MM.1S (cell line): ENCODE results near the gene GFOD1.
A peak's percentile ranks its signal among the peaks of the same experiment; 100 is the strongest.

Experiments used
- DNase-seq: peaks from one replicate; pipeline ENCODE4 v3.0.0-alpha.2; 2015
- H2AFZ ChIP-seq: fragments of 300-600 bp; sonication (generic); 2 replicates; pipeline ENCODE4 v1.6.0; 2016; ENCODE audit warnings: antibody characterized with exemption, low read length
- H3F3A ChIP-seq: fragments of 300-600 bp; sonication (generic); 2 replicates; pipeline ENCODE4 v1.6.1; 2016; ENCODE audit warnings: mild to moderate bottlenecking, antibody characterized with exemption, low read length, moderate library complexity, mixed read lengths; ENCODE audit not compliant: insufficient read depth
- H3K27ac ChIP-seq: fragments of 300-600 bp; sonication (generic); 2 replicates; pipeline ENCODE4 v1.5.1; 2016; ENCODE audit warnings: mild to moderate bottlenecking, low read length
- H3K27me3 ChIP-seq: fragments of 300-600 bp; sonication (generic); replicated peaks from 2 replicates; pipeline ENCODE4 v1.6.0; 2016; ENCODE audit warnings: low read length; ENCODE audit not compliant: insufficient read depth
- H3K36me3 ChIP-seq: fragments of 300-600 bp; sonication (generic); replicated peaks from 2 replicates; pipeline ENCODE4 v1.6.1; 2016; ENCODE audit warnings: mild to moderate bottlenecking, low read length, mixed read lengths; ENCODE audit not compliant: insufficient read depth
- H3K4me1 ChIP-seq: fragments of 300-600 bp; sonication (generic); 2 replicates; pipeline ENCODE4 v1.6.1; 2016; ENCODE audit warnings: low read length, mixed read lengths
- H3K4me2 ChIP-seq: fragments of 300-600 bp; sonication (generic); 2 replicates; pipeline ENCODE4 v1.6.0; 2016; ENCODE audit warnings: low read depth, low read length
- H3K4me3 ChIP-seq: fragments of 300-600 bp; sonication (generic); 2 replicates; pipeline ENCODE4 v1.5.1; 2016; ENCODE audit warnings: low read length, mixed read lengths
- H3K79me2 ChIP-seq: fragments of 300-600 bp; sonication (generic); 2 replicates; pipeline ENCODE4 v1.6.1; 2016; ENCODE audit warnings: mixed run types, low read length, mixed read lengths
- H3K9ac ChIP-seq: fragments of 300-600 bp; sonication (generic); 2 replicates; pipeline ENCODE4 v1.6.1; 2016; ENCODE audit warnings: low read length, mixed read lengths
- H3K9me2 ChIP-seq: fragments of 300-600 bp; sonication (generic); replicated peaks from 2 replicates; pipeline ENCODE4 v1.6.1; 2016; ENCODE audit warnings: mild to moderate bottlenecking, low read length, mixed read lengths; ENCODE audit not compliant: insufficient read depth
- H3K9me3 ChIP-seq: fragments of 300-600 bp; sonication (generic); replicated peaks from 2 replicates; pipeline ENCODE4 v1.6.1; 2016; ENCODE audit warnings: mild to moderate bottlenecking, low read length, mixed read lengths; ENCODE audit not compliant: insufficient read depth
- H4K20me1 ChIP-seq: fragments of 300-600 bp; sonication (generic); 2 replicates; pipeline ENCODE4 v1.6.1; 2016; ENCODE audit warnings: mild to moderate bottlenecking, low read length, moderate library complexity, mixed read lengths; ENCODE audit not compliant: insufficient read depth
- CTCF ChIP-seq: fragments of 300-600 bp; sonication (generic); IDR thresholded peaks from 2 replicates; pipeline ENCODE4 v1.5.1; 2016; ENCODE audit warnings: antibody characterized with exemption, low read length, mixed read lengths
- EZH2 ChIP-seq: fragments of 300-600 bp; sonication (generic); optimal IDR thresholded peaks from 2 replicates; pipeline ENCODE3; 2017; ENCODE audit warnings: low read depth, mild to moderate bottlenecking, antibody characterized with exemption, low read length, mixed read lengths
- EZH2phosphoT487 ChIP-seq: fragments of 300-600 bp; sonication (generic); IDR thresholded peaks from 2 replicates; pipeline ENCODE4 v1.6.1; 2018; ENCODE audit warnings: antibody characterized with exemption, low read length

Gene GFOD1

GRCh38 chr6:13528232-13528631, 40.8 kb upstream of the GFOD1 start:
- H3K27me3 ChIP-seq = no peaks in the 10 kb centered on the region
- H3K79me2 ChIP-seq = no peaks in the 10 kb centered on the region
- H3F3A ChIP-seq = peaks cover 26% of the 10 kb centered on the region
- H3K27ac ChIP-seq = no peak overlapping the region
- H3K4me2 ChIP-seq = no peak overlapping the region
- no peak overlapping the region for H3K4me3 ChIP-seq
- H3K36me3 ChIP-seq = no peaks in the 10 kb centered on the region
- TF ChIP-seq EZH2 (no peak), CTCF (no peak), EZH2phosphoT487 (no peak)
- H4K20me1 ChIP-seq = no peaks in the 10 kb centered on the region
- no peak overlapping the region for H2AFZ ChIP-seq
- no peaks in the 10 kb centered on the region for H3K9me2 ChIP-seq
- no peak for DNase-seq
- no peaks in the 10 kb centered on the region for H3K9me3 ChIP-seq
- H3K9ac ChIP-seq = no peak overlapping the region
- H3K4me1 ChIP-seq = peaks cover 53% of the 10 kb centered on the region

- H3K79me2 ChIP-seq = no peaks in the 10 kb centered on the region
- 0 out of 2 replicates have a peak overlapping the region, but pooled peaks have one; percentile 11 for H3K4me2 ChIP-seq
These were observed 40.3 kb upstream of the GFOD1 start for GRCh38 chr6:13527671-13528056.

GRCh38 chr6:13526727-13527670, 39.6 kb upstream of the GFOD1 start:
- peak overlapping the region; percentile 22; the same call in 1 of the 2 replicates for H3K4me3 ChIP-seq
- no peaks in the 10 kb centered on the region for H3K36me3 ChIP-seq
- peak overlapping the region; percentile 53 for H3K9ac ChIP-seq
- H3K27me3 ChIP-seq = no peaks in the 10 kb centered on the region
- H3F3A ChIP-seq = peaks cover 23% of the 10 kb centered on the region
- DNase-seq = peak; percentile 92
- H4K20me1 ChIP-seq = no peaks in the 10 kb centered on the region
- no peaks in the 10 kb centered on the region for H3K9me3 ChIP-seq
- peaks cover 41% of the 10 kb centered on the region for H3K4me1 ChIP-seq
- peak overlapping the region; percentile 74 for H2AFZ ChIP-seq
- H3K79me2 ChIP-seq = no peaks in the 10 kb centered on the region
- no peak for TF ChIP-seq EZH2
- TF ChIP-seq EZH2phosphoT487 = no peak
- TF ChIP-seq CTCF = peak; percentile 30
- H3K4me2 ChIP-seq = peak overlapping the region; percentile 70
- H3K27ac ChIP-seq = peak overlapping the region; percentile 91
- H3K9me2 ChIP-seq = no peaks in the 10 kb centered on the region

More at GRCh38 chr6:13527671-13528056, 40.3 kb upstream of the GFOD1 start:
- DNase-seq = no peak
- Histone ChIP-seq H3K9me3 (no peaks in the 10 kb centered on the region), H4K20me1 (no peaks in the 10 kb centered on the region), H2AFZ (no peak overlapping the region), H3K4me1 (peaks cover 47% of the 10 kb centered on the region), H3K4me3 (no peak overlapping the region), H3K9ac (no peak overlapping the region), H3K27me3 (no peaks in the 10 kb centered on the region), H3F3A (peaks cover 23% of the 10 kb centered on the region), H3K9me2 (no peaks in the 10 kb centered on the region), H3K36me3 (no peaks in the 10 kb centered on the region), H3K27ac (peak overlapping the region; percentile 91; the same call in 1 of the 2 replicates)
- TF ChIP-seq EZH2phosphoT487 (no peak), CTCF (no peak), EZH2 (no peak)
